ENCODE measurements around the gene MELTF.
"Not testable (repeated sequence)": the region's sequence is repeated elsewhere in the genome, so short reads cannot be mapped to it uniquely, and the experiment has no call there.

The MELTF gene

GRCh38 chr3:197029511-197030167, at the start of gene MELTF:
Gene MELTF, minus strand, starts transcription at chr3:197029817. Its CDS starts 115 bp downstream, at chr3:197029702.
- peak; percentile 82 for DNase-seq (ENCODE audit: low spot score)

DNA sequence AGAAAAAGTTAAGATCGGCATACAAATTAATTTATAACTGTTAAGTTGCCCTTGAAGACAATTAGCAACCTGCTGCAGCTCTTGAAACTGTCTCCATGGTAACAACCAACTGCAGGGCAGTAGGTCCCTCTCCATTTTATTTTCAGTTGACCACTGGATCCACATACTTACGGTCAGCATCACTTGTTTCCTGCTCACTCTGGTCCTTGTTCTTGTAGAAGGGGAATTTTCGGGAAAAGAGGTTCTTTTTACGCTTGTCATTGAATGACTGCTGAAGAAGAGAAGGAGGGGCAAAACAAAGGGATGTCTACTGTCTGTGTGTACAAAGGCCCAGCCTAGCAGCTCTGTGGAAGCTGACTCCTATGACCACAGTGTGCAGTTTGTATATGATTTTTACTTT, 46.8 kb upstream of the MELTF start:
- no peak for DNase-seq (ENCODE audit: low spot score)

- no peak for DNase-seq (ENCODE audit: low spot score)
These were observed 38.5 kb upstream of the MELTF start for GRCh38 chr3:197068077-197068476.

- no peak for DNase-seq (ENCODE audit: low spot score)
These were observed 35.2 kb upstream of the MELTF start for GRCh38 chr3:197064771-197065170.

DNA sequence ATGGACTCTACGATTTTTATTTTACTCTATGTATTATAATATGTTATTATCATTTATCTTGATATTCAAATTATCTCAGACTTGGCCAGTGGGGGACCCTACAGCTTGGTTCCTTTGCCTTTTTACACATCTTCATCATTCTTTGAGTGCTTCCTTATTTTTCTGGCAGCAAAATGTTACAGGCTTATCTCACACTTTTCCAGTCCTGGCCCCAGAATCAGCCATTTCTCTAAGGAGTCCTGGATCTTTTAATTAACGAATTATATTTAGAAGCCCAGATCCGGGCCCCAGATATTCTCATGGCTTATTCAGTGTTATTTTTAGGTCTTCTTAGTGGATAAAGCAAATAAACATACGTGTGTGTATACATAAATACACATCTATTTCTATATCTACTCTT, 32.8 kb upstream of the MELTF start:
- DNase-seq (ENCODE audit: low spot score), result no peak

- not testable (repeated sequence) for DNase-seq (ENCODE audit: low spot score)
These were observed 22.0 kb upstream of the MELTF start for GRCh38 chr3:197051637-197052036.

GRCh38 chr3:197050511-197050910, 20.9 kb upstream of the MELTF start:
- no peak for DNase-seq (ENCODE audit: low spot score)

GRCh38 chr3:197042539-197042938, 12.9 kb upstream of the MELTF start:
- DNase-seq (ENCODE audit: low spot score), result no peak

DNA sequence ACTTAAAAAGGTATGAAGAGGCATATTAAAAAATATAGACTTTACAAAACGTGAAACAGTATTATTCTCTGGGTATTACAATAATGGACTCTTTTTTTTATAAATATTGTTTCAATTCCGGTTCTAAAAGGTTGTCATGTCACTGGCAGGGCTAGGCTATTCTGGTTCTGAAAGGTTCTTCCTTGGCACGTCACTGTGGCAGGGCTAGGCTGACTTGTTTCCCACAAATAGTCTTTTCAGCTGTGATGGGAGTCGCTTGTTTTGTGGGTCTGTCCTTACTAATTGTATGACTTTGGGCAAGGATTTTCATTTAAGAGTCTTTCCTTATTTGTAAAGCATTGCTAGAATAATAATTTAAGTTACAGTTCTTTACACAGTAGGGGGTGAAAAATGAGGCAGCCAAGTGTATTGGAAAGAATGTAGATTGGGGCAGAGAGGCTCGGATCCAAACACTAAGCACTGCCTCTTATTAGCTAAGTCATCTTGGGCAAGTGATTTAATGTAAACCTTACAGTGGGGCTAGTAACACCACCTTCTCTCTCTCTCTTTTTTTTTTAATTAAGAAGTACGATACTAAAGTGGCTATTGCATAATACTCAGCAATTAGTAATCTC, 12.4 kb upstream of the MELTF start:
- DNase-seq (ENCODE audit: low spot score), result no peak

GRCh38 chr3:197040658-197041057, 11.0 kb upstream of the MELTF start:
- DNase-seq (ENCODE audit: low spot score), result no peak

DNA sequence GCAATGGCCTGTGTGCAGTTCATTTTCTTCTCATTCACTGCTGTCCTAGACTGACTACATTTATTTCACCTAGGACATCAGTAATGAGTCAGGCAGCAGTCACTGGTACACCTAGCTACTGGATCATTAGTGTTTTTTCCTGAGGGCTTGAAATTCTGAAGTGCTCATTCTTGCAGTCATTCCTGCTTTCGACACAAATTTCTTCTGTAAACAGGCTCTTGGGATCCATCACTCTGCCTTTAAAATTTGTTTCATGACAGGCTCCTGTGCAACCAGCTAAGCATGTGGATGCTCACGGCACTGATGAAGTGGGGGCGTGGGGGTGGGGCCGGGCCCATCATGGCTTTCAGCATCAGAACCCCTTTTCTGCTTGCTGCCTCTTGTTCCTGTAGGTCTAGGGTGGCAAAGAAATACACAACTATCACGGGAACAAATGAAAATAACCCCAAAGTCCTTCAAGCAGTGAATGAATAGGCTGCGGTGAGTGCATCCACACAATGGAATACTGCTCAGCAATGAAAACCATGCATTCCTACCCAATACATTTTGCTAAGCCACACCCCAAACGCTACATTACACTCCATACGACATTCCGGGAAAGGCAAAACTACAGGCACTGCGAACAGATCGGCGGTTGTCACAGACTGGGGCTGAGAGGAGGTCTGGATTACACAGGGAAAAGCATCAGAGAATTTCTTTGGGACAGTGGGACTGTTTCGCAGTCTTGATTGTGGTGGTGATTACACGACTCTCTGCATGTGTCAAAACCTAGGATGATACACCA, 9.3 kb upstream of the MELTF start:
- DNase-seq (ENCODE audit: low spot score), result no peak

DNA sequence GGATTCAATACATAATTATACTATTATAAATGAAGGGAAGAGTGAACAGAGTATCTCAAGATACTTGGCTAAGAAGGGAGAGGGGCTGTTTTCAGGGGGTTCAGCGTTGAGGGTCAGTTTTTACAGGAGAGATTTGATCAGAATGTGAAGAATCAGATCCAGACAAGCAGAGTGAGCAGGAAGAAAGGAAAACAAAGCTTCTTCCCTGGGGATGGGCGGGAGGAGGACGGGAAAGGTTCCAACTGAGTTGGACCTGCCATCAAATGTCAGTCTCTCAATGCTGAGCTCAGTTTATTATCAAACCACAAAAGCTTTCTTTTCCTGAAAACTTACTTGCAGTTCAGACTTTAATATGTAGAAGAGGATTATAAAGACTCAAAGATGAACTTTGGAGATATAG, 6.0 kb upstream of the MELTF start:
- DNase-seq (ENCODE audit: low spot score), result no peak

GRCh38 chr3:197034778-197035177, 5.2 kb upstream of the MELTF start:
- not testable (repeated sequence) for DNase-seq (ENCODE audit: low spot score)

DNA sequence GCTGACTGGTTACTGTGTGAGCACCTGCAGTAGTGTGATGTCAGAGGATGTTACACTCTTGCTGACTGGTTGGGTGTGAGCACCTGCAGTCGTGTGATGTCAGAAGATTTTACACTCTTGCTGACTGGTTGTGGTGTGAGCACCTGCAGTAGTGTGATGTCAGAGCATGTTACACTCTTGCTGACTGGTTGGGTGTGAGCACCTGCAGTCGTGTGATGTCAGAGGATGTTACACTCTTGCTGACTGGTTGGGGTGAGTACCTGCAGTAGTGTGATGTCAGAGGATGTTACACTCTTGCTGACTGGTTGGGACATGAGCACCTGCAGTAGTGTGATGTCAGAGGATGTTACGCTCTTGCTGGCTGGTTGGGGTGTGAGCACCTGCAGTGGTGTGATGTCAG, 4.1 kb upstream of the MELTF start:
- not testable (repeated sequence) for DNase-seq (ENCODE audit: low spot score)

DNA sequence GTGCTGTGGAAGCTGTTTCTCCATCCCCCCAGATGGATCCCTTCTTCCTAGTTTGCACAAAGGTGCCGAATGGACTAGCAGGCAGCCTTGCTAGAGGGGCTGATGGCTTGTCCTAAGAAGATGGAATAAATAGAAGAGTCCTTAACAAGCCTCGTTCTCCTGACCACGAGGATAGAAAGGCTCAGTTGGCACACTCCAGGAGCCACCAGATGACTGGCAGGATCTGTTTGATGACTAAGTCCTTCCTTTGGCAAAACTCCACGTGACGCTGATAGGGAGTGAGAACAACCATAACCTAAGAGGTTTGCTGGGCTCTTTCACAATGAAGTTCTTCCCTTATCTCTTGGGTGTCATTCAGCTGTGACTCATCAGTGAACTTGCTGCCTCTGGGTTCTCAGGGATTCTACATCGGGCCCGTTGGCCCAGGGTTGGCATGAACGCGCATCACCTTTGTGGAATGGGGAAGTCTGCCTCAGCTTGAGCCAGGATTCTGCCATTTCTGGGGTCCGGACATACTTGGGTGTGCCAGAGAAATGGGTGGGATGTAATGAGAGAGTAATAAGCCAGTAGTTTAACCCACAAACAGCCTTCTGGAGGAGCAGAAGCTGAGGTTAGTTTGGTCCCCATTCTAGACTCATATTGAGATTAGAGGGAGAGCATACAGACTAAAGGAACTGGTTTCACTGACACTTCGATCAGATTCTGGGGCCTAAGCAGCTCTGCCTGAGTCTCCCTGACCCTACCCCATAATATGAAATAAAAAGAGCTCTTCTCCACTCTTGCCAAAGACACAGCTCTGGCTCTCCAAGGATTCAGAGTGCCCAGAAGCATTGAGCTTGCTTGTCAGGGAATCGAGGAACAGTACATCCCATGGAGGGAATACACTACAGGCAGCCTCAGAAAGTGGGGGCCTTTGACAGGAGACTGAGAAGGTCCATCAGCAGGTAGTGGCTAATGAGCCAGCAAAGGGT, 2.0 kb upstream of the MELTF start:
- DNase-seq (ENCODE audit: low spot score), result no peak

- DNase-seq (ENCODE audit: low spot score), result no peak
These were observed 1.0 kb upstream of the MELTF start for GRCh38 chr3:197030379-197031314.

GRCh38 chr3:197028728-197029510, 698 bp downstream of the MELTF start:
- DNase-seq (ENCODE audit: low spot score), result no peak

DNA sequence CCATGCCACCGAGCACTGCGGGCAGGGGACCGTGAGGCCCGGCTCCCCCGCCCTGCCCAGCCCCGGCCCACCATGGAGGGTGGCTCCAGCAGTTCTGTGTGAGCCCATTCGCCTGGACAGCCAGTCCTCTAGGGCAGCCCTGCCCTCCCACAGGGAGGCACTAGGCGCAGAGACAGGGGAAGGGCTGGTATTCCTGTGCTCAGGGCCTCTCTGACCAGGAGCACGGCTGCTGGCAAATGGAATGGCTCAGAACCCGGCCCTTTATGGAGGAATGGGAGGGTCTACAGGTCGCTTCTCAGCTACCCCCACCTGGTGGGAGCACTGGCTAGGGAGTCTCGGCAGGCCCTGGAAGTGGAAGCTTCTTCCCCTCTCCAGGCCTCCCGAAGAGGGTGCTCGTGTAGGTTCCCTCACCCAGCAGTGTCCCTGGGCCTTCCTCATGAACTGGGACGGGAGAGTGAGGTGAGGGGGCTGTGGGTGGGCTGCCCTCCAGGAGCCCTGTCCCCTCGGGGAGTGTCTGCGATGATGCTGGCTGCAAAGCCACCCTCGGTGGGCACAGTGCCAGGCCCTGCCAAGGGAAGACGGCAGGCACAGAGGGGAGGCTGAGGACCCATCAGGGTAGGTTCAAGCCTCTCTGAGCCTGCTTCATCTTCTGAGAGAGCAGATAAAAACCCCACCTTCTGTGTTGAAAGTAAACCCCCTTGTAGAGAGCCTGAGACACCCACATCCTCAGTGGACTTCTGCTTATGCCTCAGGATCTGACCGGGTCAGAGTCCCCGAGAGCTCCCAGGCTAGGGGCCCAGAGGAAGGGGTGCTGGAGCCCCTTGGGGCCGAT, 1.5 kb downstream of the MELTF start:
- no peak for DNase-seq (ENCODE audit: low spot score)

Measured in left forelimb (tissue), 1 donor.